HTERT RPE-1 (cell line): ENCODE results near the gene JHY.

Experiments used
- in situ Hi-C: fragments of 300-500 bp; cut with MboI; formaldehyde crosslinking; loops from 4 replicates; pipeline ENCODE4 v1.14.3; 2020; ENCODE audit warnings: low sequenced_read_pairs

Gene JHY

GRCh38 chr11:122937983-122938382 lies 55.4 kb downstream of the JHY start:
- in situ Hi-C loops: no loop called here

- in situ Hi-C loops: no loop called here
Observed at GRCh38 chr11:122938557-122938956, 56.0 kb downstream of the JHY start.

DNA sequence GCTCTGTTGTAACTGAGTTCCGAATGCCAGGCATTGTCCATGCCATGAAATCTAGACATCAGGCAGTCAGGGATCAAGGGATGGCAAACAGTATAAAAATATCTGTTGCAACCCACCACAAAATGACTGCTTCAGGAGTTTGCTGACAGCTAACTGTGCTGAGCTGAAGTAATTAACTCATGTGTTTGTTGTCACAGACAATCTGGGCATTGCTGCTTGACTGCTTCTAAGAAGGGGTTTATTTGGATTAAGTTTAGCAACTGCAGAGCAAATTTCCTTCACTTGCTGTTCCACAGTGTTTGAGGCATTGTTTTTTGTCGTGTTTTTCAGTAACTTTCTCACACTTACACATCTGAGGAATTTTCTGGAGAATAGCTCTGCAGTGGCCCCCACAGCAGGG lies 68.7 kb downstream of the JHY start:
- in situ Hi-C loops: no loop called here

DNA sequence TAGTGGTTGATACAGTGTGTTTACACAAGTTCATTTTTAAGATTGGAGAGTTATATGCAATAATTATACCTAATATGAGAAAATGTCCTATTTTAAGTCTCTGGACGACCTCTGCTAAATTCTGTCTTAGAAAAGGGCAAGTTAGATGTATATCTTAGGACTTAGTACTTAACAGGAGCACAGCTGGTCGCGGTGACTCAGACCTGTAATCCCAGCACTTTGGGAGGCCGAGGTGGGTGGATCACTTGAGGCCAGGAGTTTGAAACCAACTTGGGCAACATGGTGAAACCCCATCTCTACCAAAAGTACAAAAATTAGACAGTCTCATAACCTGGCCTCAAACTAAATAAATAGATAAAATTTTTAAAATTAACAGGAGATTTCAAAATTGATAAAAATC lies 71.9 kb downstream of the JHY start:
- in situ Hi-C loops: no loop called here

DNA sequence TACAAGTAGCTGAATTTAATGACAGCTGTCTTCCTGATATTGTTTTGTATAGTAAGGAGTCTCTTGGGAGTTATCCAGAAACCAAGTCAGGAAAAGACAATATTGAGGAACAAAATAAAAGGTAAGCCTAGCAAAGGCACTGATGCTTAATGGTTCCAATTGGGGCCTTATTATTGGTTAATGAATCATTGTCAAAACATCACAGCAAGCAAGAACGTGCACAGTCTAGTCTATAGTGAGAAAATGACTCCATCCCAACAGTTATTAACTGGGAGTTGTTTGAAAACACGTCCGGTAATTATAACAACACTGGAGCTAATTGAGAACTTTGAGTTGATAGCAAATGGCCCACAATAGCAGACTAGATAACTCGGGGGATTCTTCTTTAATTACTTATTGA lies 81.4 kb downstream of the JHY start:
- in situ Hi-C loops: no loop called here

DNA sequence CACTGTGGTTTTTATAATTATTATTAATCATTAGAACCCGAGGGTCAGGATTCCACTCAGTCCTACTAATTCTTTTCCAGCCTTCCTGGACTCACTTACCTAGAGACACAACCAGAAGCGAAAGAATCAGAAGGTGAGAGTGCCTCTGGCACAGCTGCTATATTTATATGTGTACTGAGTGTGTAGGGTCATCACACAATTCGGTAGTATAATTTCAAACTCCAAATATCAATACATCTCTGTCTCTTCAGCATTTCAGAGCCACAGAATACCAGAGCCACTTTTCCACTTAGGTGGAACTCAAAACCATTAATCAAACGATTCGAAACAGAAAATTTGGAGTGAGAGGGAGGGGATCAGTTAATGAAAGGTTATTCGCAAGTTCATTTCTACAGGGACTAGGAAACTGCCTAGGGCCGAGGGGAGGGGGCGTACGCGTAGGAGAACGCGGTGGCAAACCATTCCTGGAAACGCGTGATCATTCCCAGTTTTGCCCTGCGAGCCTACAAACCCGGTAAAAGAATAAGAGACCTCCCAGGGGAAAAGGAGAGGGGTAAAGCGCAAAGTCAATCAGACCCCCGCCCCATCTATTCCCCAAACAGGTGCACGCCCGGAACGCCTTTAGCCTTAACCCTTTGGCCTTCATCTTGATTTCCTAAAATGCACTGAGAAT lies 93.6 kb downstream of the JHY start:
- in situ Hi-C loops: no loop called here

- in situ Hi-C loops: no loop called here
Observed at GRCh38 chr11:122976734-122977469, 94.3 kb downstream of the JHY start.

GRCh38 chr11:122977470-122978298 lies 95.1 kb downstream of the JHY start:
- in situ Hi-C loops: no loop called here

DNA sequence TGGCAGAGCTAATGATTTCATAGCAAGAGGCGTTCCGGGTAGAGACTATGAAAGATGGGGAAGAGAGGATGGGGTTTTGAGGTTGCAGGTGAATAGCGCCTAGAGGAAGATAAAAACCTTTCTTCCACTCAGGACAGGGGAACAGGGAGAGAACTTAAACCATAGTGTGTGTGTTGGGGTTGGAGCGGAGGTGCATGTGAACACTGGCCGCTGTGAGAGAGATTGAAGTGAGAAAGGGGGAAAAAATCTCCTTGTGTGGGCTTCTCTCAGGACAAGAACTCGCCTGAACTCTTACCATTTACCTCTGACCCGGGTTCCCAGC lies 95.7 kb downstream of the JHY start:
- in situ Hi-C loops: no loop called here

DNA sequence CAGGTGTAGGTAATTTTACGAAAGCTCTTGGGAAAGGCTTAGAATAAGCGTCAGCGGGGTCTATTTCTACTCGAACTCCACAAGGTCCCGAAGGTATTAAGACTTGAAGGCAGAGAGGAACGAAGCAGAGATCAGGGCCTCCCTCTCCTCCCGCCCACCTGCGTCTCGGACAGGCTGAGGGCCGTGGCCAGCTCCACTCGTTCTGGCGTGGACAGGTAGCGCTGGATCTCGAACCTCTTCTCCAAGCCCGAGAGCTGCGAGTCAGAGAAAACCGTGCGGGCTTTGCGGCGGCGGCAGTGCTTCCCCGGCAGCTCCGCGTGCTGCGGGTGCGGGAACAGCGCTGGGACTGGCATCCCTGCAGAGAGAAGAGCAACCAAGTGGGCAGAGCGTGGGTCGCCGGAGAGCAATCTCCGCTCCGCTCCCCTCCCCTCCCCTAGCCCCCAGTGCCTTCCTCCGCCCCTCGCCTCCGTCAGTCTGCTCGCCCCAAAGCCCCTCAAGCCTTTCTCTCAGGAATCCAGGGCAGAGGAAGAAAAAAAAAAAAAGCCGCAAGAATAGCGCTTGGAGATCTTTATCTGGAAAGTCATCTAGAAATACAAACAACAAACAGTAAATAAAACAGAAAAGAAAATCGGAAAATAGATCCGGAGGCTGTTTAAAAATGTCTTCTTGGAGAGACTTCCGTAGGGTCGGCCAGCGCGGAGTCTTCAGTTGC lies 96.7 kb downstream of the JHY start:
- in situ Hi-C loops: no loop called here

- in situ Hi-C loops: no loop called here
Observed at GRCh38 chr11:122979815-122980595, 97.4 kb downstream of the JHY start.

DNA sequence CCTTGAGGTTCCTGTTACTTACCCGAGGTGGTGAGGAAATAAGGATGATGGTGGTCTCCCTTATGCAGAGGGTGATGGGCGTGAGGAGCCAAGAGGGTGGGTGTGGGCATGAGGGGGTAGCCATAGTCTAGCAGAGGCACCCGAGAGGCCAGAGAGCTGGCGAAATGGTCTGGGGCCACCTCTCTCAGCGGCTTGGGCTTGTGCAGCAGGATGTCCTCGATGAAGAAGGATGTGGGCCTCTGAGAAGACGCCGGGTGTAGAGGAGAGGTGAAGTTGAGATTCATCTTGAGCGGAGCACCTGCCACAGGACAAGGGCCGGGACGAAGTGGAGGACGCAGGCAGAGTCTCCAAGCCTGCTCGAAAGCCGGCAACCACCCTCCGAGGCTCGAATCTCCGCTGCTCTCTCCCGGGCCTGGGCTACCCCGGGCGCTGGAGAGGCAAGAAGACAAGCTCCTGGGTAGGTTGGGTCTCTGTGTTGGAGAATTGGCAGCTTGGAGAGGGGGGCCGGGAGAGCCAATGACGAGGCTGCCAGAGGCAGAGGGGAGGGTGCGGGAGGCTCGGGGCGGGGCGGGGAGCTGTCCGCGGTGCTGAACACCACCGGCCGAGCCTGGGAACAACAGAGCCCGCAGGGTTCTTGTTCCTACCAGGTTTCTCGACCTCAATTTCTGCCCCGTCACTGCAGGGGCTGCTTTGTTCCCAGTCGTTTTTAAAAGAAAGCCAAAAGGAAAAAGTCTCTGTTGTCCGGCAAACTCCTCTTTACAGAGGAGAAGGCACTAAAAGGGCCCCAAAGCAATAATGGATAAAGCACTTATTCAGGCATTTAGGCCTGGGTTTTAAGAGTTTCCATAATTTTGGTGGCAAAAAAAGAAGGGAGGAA lies 99.1 kb downstream of the JHY start, which contains the start of gene BSX:
Gene BSX, minus strand, starts transcription at position 447 of the 877 bp plus-strand sequence. Its CDS starts 163 bp downstream, at position 284.
- in situ Hi-C loops: no loop called here

DNA sequence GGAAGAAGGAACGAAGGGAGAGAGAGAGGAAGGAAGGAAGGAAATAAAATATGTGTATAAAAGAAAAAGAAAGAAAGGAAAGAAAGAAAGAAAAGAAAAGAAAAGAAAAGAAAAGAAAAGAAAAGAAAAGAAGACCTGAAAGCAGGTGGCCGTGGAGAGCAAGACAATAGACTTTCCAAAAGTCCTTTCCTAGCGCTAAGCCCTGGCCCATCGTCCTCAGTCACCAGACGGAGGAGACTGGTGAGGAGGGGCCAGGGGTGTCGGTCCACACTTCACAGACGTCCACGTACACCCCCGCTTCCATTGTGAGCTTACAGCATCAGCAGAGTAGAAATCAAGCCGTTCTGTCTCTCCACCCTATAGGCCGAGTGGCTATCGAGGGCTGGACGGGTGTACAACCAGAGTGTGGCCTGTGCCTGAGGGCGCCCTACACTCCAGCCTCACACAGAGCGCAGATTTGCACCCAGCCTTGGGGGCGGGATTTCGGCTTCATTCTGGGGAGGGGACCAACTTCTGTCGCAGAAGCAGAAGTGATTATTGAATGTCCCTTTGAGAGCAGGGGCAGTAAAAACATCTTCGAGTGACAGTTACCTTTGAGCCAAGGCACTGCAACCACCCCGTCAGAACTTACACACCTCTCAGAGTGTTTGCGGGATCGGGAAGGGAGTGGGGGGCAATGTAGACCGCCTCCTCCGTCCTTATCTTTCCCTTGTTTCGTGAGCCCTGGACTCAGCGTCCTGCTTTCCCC lies 101.1 kb downstream of the JHY start:
- in situ Hi-C loops: no loop called here

DNA sequence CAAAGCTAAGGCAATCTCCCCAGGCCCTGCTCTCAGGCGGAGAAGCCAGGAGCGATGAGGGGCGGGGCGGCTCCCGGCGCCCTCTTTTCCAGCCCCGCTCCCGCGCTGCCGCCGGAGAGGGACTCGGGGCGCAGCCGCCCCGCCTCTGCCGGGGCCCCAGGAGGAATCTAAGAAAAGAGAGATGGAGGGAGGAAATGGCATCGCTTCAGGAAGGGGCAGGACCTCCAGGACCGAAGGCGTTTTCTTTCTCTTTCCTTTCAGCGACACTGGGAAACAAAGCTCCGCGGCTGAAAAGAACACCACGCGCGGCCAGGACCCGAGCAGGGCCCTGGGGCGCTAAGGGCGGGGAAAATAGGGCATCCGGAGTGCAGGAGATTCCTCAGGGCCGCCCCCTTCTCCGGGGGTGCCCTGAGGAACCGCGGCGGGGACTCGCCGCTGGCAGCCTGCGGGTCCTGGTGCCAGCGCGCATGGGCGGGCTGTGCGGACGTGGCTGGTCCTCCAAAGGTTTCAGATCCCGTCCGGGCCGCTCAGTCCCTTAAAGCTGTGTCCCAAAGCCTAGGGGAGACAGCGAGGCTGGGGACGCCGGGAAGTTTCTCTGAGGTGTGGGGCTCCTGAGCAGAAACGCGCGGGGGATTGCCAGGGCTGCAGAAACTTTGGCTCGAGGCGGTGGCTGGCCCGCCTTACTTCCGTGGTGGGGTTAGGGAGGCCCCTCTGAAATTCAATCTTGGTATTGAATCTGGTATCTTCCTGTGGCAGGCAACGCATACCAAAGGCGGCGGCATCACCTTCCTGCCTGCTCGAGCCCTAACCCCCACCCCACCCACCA lies 101.8 kb downstream of the JHY start:
- in situ Hi-C loops: no loop called here

GRCh38 chr11:122995526-122995925 lies 113.0 kb downstream of the JHY start:
- in situ Hi-C loops: no loop called here

- in situ Hi-C loops: no loop called here
Observed at GRCh38 chr11:122998727-122999366, 116.3 kb downstream of the JHY start.

DNA sequence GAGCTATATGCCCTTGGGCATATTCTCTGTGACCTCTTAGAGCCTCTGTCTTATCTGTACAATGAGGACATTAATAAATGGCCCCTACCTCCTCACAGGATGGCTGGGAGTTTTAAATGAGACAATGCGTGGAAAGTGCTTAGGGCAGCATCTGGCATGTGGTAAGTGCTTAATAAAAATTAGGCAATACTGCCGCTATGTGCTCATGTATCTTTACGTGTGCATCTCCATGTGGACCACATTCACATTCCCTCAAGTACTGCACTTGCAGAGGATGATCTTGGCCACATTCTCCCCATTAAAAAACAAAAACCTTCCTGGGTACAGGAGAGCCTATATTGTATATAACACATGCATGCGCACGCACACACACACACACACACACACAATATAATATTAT lies 118.2 kb downstream of the JHY start:
- in situ Hi-C loops: no loop called here
